PC-3 (cell line): Measurements from ENCODE around the gene ZDHHC18. TPM values are rescaled to one million over a fixed set of nuclear protein-coding genes. Genes with fewer than 3 reads are reported as not detected.

ENCODE experiments used
- ATAC-seq: fragments of 200-7000 bp; cut with Tn5 transposase; 2 replicates; pipeline ENCODE4 v1.9.1; 2020; ENCODE audit warnings: mild to moderate bottlenecking, moderate library complexity
- BruUV-seq: library from RNA; stranded (reverse); fragments of 400-500 nt; replicated peaks from 2 replicates; lab custom pipeline; 2021; lab: Mats Ljungman, UMichigan
- CTCF ChIA-PET: fragments of 300-600 bp; sonication (Branson Sonifier 250); formaldehyde crosslinking; loops from one replicate; lab custom pipeline; 2022; ENCODE audit warnings: antibody characterized with exemption; lab: Charles Lee
- POLR2A ChIA-PET: fragments of 300-600 bp; sonication (Branson Sonifier 250); formaldehyde crosslinking; loops from one replicate; lab custom pipeline; 2022; ENCODE audit warnings: antibody characterized with exemption; ENCODE audit not compliant: unreplicated experiment; lab: Charles Lee
- DNase-seq: peaks from one replicate; pipeline ENCODE4 v3.0.0-alpha.2; 2015
- H2AFZ ChIP-seq: fragments of 300-600 bp; sonication (generic); 2 replicates; pipeline ENCODE4 v1.6.0; 2016; ENCODE audit warnings: antibody characterized with exemption, low read length
- H3F3A ChIP-seq: fragments of 300-600 bp; sonication (generic); one replicate; pipeline ENCODE4 v1.6.0; 2017; ENCODE audit warnings: antibody characterized with exemption, low read length, control low read depth, mild to moderate bottlenecking; ENCODE audit not compliant: unreplicated experiment
- H3K27ac ChIP-seq: fragments of 300-600 bp; sonication (generic); 2 replicates; pipeline ENCODE4 v1.5.1; 2016; ENCODE audit warnings: mild to moderate bottlenecking, low read length
- H3K27me3 ChIP-seq: fragments of 300-600 bp; sonication (generic); 2 replicates; pipeline ENCODE4 v1.6.1; 2016; ENCODE audit warnings: low read length, mixed read lengths
- H3K36me3 ChIP-seq: fragments of 300-600 bp; sonication (generic); 2 replicates; pipeline ENCODE4 v1.6.1; 2016; ENCODE audit warnings: low read depth, mixed run types, low read length, mixed read lengths
- H3K4me1 ChIP-seq: fragments of 300-600 bp; sonication (generic); 2 replicates; pipeline ENCODE4 v1.5.1; 2016; ENCODE audit warnings: low read length; ENCODE audit not compliant: insufficient read depth
- H3K4me2 ChIP-seq: fragments of 300-600 bp; sonication (generic); 2 replicates; pipeline ENCODE4 v1.6.0; 2016; ENCODE audit warnings: low read length
- H3K4me3 ChIP-seq: fragments of 300-600 bp; sonication (generic); 2 replicates; pipeline ENCODE4 v1.5.1; 2016; ENCODE audit warnings: mild to moderate bottlenecking, low read length, mixed read lengths
- H3K79me2 ChIP-seq: fragments of 300-600 bp; sonication (generic); 2 replicates; pipeline ENCODE4 v1.6.1; 2017; ENCODE audit warnings: low read length, mixed read lengths
- H3K9ac ChIP-seq: fragments of 300-600 bp; sonication (generic); 2 replicates; pipeline ENCODE4 v1.6.0; 2016; ENCODE audit warnings: mild to moderate bottlenecking, low read length
- H3K9me2 ChIP-seq: fragments of 300-600 bp; sonication (generic); replicated peaks from 2 replicates; pipeline ENCODE4 v1.6.1; 2016; ENCODE audit warnings: mixed run types, low read length, mixed read lengths
- H3K9me3 ChIP-seq: fragments of 300-600 bp; sonication (generic); 2 replicates; pipeline ENCODE4 v1.6.1; 2016; ENCODE audit warnings: low read length, mixed read lengths
- H4K20me1 ChIP-seq: fragments of 300-600 bp; sonication (generic); 2 replicates; pipeline ENCODE4 v1.6.1; 2016; ENCODE audit warnings: low read length, mixed read lengths
- EZH2 ChIP-seq: fragments of 300-600 bp; sonication (generic); IDR thresholded peaks from one replicate; pipeline ENCODE4 v1.6.1; 2017; ENCODE audit warnings: antibody characterized with exemption, mild to moderate bottlenecking, low read length; ENCODE audit not compliant: unreplicated experiment
- EZH2phosphoT487 ChIP-seq: fragments of 300-600 bp; sonication (generic); IDR thresholded peaks from 2 replicates; pipeline ENCODE4 v1.6.1; 2018; ENCODE audit warnings: mild to moderate bottlenecking, antibody characterized with exemption, low read length, borderline replicate concordance
- intact Hi-C: fragments of 100-400 bp; cut with micrococcal nuclease; formaldehyde crosslinking; loops from 2 replicates; pipeline ENCODE4 v1.9.0; 2023
- total RNA-seq: library from RNA; depleted of rRNA; stranded (reverse); fragments of >200 nt; gene quantifications from 2 replicates; pipeline ENCODE4 v1.2.3, GENCODE V29; 2014
- TF ChIP-seq, protein P1 (sequence below): fragments of 300-600 bp; sonication (generic); conservative IDR thresholded peaks from 2 replicates; pipeline ENCODE4 v1.5.1; 2017; ENCODE audit warnings: antibody characterized with exemption, low read depth, mild to moderate bottlenecking, low read length

The ZDHHC18 gene
- total RNA-seq, 1 experiment from 2014 or later: 18.1 TPM

DNA sequence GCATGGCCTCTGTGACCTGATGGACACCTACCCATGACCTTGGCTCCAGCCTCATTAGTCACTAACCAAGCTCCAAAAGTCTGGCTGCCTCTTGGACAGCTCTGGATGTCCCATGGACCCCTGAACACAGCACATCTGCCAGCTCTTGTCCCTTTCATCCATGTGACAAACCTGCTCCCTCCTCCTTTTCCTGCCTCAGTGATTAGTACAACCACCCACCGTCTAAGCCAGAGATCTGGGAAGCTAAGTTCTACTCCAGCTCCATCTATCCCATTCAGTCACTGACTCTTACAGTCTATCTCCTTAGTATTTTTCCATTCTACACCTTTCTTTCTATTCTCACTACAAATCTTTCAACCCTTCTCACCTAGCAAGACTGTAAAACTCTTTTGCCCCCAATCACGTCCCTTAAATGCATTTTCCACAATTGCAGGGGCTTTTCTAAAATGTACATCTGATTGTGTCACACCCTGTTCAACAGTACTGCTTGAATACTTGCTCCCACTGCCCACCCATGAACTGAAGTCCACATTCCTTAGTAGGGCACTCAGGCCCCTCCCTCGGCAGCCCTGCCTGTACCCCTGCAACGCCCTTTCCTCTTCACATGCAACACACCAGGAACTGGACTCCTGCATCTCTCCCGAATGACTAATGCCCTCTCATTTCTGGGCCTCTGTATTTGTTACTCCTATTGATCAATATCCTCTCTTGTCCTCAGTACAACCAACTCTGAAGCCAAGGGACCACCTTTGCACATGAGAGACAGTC, 56.4 kb downstream of the ZDHHC18 start:
- Histone ChIP-seq H2AFZ (no peak overlapping the region), H3K9me3 (no peaks in the 10 kb centered on the region), H3K27me3 (no peaks in the 10 kb centered on the region), H3K79me2 (peaks cover 20% of the 10 kb centered on the region), H3K36me3 (peaks cover 45% of the 10 kb centered on the region), H3K9me2 (no peaks in the 10 kb centered on the region), H3K9ac (no peak overlapping the region), H3K4me1 (peaks cover under 1% of the 10 kb centered on the region), H4K20me1 (no peaks in the 10 kb centered on the region), H3K4me3 (no peak overlapping the region), H3K27ac (no peak overlapping the region), H3F3A (peaks cover 5% of the 10 kb centered on the region), H3K4me2 (no peak overlapping the region)
- ChIA-PET POLR2A (no interaction called here), CTCF (no interaction called here)
- ATAC-seq (no peak), DNase-seq (no peak)
- intact Hi-C loops: no loop called here
- BruUV-seq: no TSS peak
- no peak for TF ChIP-seq EZH2phosphoT487
- TF ChIP-seq, protein P1, sequence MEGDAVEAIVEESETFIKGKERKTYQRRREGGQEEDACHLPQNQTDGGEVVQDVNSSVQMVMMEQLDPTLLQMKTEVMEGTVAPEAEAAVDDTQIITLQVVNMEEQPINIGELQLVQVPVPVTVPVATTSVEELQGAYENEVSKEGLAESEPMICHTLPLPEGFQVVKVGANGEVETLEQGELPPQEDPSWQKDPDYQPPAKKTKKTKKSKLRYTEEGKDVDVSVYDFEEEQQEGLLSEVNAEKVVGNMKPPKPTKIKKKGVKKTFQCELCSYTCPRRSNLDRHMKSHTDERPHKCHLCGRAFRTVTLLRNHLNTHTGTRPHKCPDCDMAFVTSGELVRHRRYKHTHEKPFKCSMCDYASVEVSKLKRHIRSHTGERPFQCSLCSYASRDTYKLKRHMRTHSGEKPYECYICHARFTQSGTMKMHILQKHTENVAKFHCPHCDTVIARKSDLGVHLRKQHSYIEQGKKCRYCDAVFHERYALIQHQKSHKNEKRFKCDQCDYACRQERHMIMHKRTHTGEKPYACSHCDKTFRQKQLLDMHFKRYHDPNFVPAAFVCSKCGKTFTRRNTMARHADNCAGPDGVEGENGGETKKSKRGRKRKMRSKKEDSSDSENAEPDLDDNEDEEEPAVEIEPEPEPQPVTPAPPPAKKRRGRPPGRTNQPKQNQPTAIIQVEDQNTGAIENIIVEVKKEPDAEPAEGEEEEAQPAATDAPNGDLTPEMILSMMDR: no peak
- TF ChIP-seq EZH2: no peak

DNA sequence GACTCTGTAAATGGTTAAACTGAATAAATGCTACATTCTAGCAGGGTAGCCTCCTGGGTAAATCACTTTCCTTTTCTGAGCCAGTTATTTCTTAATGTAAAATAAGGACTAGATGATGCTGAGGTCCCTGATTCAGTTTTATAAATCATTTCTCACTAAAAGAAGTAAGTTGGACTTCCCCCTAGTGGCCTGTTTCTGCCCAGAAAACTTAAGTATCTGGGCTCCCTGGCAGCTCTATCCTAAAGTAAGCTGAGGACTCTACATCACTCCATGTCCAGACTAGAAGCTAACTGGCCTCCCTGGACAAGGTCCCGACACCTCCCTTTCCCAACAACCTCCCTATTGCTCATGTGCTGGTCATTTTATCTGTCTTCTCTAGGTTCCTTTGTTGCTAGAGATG, 60.6 kb downstream of the ZDHHC18 start:
- H3K4me2 ChIP-seq: no peak overlapping the region
- H3K9ac ChIP-seq: no peak overlapping the region
- H3K4me3 ChIP-seq: no peak overlapping the region
- peak; percentile 37 for ATAC-seq
- BruUV-seq: no TSS peak
- H3K9me2 ChIP-seq: no peaks in the 10 kb centered on the region
- no peaks in the 10 kb centered on the region for H3K27me3 ChIP-seq
- H3K4me1 ChIP-seq: peaks cover 16% of the 10 kb centered on the region
- peaks cover 42% of the 10 kb centered on the region for H3K79me2 ChIP-seq
- H3F3A ChIP-seq: no peaks in the 10 kb centered on the region
- intact Hi-C loops: no loop called here
- TF ChIP-seq, protein P1: peak; percentile 68
- TF ChIP-seq EZH2phosphoT487: no peak
- peaks cover 42% of the 10 kb centered on the region for H3K36me3 ChIP-seq
- no peak overlapping the region for H3K27ac ChIP-seq
- DNase-seq: peak; percentile 66
- no peak overlapping the region for H2AFZ ChIP-seq
- ChIA-PET POLR2A (interaction anchor here (1.3 kb wide), 1 partner anchor 22 kb away, joined by 5 read pairs; no protein-coding TSS in a partner anchor), CTCF (interaction anchor here (0.7 to 1.0 kb wide), 2 partner anchors 22 to 115 kb away, joined by 4 to 5 read pairs; no protein-coding TSS in a partner anchor)
- H4K20me1 ChIP-seq: no peaks in the 10 kb centered on the region
- no peaks in the 10 kb centered on the region for H3K9me3 ChIP-seq

GRCh38 chr1:26888231-26888630, 61.7 kb downstream of the ZDHHC18 start:
- no peak for TF ChIP-seq EZH2phosphoT487
- TF ChIP-seq EZH2: no peak
- Histone ChIP-seq H3K36me3 (peaks cover 40% of the 10 kb centered on the region), H3F3A (no peaks in the 10 kb centered on the region), H3K9me3 (no peaks in the 10 kb centered on the region), H3K27ac (no peak overlapping the region), H3K9me2 (no peaks in the 10 kb centered on the region), H3K4me1 (peaks cover 16% of the 10 kb centered on the region), H3K4me2 (peak overlapping the region; percentile 93; the same call in 1 of the 2 replicates), H3K27me3 (no peaks in the 10 kb centered on the region), H3K9ac (no peak overlapping the region), H3K79me2 (peaks cover 38% of the 10 kb centered on the region), H4K20me1 (no peaks in the 10 kb centered on the region), H3K4me3 (no peak overlapping the region), H2AFZ (no peak overlapping the region)
- no peak for ATAC-seq
- no peak for DNase-seq
- intact Hi-C loops: no loop called here
- POLR2A ChIA-PET: no interaction called here
- no TSS peak for BruUV-seq
- CTCF ChIA-PET: no interaction called here
